Activated T-helper 9 cell treated with anti-CD3 and anti-CD28 coated beads, Interleukin-2, amount 50 U/mL, for 16 hours (primary cell): ENCODE measurements around the gene CYP2D6.
"Not testable (repeated sequence)": the region's sequence is repeated elsewhere in the genome, so short reads cannot be mapped to it uniquely, and the experiment has no call there.

Source experiments
- DNase-seq: peaks from one replicate; pipeline ENCODE4 v3.0.0-alpha.2; 2020; ENCODE audit warnings: low read depth

CYP2D6 gene

DNA sequence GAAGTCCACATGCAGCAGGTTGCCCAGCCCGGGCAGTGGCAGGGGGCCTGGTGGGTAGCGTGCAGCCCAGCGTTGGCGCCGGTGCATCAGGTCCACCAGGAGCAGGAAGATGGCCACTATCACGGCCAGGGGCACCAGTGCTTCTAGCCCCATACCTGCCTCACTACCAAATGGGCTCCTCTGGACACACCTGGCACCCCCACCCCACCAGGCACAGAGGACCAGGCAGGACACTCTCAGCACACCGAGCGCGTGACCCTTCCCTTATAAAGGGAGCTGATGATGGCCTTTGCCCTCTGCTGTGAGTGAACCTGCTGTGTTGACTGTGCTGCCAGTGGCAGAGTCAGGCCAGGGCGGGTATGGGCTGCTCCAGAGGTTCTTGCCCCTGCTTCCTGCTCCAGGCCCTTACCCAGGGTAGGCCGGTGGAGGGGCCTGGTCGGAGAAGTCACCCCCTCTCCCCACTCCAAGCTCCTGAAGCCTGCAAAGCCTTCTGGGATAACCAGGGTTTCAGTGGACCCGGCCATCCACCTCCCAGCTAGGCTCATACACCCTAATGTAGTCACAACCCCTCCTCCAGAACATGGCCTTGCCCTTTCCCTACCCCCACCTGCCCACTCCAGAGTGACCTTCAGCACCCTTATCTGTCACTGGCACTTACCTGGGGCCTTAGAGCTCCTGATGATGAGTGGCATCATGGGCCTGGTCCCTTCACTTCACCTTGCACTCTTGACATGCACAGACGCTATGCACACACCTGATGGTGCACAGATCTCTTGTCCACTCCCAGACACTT, at the start of gene CYP2D6:
Gene CYP2D6 (minus strand): TSS at position 172 of the 793 bp plus-strand sequence. CDS start 19 bp downstream, at position 153.
- DNase-seq: not testable (repeated sequence)

DNA sequence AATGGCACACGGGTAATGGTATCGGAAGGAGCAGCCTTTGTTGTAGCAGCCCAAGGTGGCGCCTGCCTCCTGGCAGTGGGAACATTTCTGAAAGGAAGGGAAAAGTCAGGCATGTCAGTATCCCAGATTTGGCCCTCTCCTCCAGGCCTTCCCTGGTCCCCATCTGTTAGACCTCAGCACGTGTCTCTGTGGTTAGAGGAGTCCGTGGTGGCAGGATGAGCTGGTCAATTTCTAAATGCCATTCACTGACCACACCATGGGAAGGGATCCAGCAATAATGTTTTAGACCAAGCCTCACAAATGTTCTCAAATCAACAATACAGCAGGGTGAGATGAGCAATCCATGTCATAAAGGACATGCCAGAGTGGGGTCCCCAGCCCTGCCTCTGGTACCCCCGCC, 49.0 kb upstream of the CYP2D6 start:
- no peak for DNase-seq

DNA sequence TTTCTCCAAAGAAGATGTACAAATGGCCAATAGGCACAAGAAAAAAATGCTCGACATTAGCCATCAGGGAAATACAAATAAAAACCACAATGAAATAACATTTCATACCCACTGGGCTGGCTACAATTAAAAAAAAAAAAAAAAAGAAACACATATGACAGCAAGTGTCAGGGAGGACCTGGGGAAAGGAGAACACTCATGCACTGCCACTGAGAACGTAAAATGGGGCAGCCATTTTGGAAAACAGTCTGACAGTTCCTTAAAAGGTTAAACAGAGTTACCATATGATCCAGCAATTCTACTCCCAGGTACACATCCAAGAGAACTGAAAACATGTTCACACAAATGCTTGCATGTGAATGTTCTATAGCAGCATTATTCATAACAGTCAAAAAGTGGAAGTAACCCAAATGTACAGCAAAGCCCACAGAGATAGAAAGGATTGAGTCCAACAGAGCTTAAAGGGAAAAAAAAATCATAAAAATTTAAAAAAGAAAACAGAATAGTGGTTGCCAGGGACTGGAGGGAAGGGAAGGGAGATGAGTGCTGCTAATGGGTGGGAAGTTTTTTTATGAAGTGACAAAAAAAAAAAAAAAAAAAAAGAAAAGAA, 48.4 kb upstream of the CYP2D6 start:
- no peak for DNase-seq

DNA sequence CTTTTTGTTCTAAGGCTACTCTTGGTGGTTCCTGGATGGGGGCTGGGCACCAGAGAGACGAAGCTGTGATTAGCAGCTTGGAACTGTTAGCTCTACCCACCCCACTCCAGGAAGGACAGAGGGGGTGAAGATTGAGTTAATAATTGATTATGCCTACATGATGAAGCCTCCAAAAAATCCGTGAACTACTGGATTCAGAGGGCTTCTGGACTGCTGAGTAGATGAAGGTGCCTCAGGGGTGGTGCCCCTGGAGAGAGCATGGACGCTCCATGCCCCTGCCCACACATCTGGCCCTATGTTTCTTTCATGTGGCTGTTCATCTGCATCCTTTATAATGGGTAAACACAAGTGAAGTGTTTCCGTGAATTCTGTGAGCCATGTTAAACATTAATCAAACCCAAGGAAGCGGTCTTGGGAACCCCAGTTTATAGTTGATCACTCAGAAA, 47.3 kb upstream of the CYP2D6 start:
- no peak for DNase-seq

DNA sequence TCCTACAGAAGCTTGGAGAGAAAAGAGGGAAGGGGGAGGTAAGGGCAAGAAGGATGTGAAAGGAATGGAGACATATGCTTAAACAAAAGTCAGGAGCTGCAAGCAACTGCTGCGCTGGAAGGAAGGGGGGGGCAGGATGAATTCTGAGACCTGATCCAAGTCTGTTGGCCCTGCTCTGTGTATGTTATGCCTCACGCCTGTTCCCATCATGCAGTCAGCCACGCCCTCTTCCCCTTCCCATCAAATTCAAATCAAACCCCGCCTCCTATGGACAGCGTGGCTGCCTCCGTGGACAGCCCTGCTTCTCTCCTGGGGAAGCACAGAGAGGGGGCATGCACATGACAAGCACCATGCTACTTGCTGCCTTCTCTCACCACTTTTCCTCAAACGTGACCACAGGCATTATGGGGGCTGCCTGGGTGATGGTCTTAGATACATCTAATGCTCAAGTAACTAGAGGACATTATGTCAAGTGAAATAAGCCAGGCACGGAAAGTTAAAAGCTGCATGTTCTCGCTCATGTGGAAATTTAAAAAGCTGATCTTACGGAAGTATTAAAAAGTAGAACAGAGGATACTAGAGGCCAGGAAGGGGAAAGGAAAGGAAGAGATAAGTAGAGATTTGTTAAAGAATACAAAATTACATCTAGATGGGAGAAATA, 45.8 kb upstream of the CYP2D6 start:
- no peak for DNase-seq

DNA sequence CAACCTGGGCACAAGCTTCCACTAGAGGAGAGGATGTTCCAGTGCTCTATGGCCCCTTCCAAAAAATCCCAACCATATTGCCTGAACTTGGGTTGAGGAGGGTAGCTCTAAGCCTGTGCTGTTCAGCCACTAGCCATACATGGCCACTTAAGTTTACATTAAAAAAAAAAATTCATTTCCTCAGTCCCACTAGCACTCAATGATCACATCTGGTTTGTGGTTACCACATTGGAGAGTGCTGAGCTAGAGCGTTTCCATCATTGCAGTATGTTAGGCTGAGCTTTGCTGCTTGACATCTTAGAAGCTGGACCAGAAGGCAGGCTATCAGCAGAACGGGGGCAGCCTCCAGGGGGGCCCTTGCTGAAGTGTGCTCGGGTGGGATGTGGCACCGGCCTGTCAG, 43.5 kb upstream of the CYP2D6 start:
- DNase-seq: no peak

DNA sequence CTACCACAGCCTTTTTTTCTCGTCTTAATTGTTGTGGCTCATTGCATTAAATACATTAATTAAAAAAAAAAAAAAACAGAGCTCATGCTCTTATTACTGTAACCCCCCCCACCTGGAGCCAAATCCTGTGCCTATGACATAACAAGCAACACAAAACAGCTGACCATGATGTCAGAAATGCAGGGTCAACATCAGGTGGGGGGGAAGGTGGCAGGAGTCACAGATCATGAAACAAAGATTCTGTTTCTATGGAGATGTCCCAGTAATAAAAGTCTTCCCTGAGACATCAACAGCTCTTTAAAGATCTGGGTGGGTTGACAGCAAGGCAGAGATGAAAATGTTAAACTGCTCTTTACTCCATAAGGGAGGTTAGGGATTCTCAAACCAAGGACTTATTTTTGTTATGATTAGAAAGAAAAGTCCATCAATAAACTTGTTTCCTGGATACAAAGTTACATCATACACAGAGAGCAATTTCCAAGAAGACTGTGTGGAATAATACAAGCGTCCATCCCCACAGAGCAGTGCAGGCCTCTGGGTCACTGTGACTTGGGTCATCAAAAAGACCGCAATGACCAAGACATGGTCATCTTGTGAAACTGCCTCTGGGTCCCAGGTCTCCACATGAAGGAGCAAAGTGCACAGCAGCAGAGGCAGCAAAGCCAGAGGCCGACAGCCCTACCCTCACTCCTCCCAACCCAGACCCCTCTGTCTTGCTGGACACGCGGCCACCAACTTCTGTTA, 42.7 kb upstream of the CYP2D6 start:
- no peak for DNase-seq

DNA sequence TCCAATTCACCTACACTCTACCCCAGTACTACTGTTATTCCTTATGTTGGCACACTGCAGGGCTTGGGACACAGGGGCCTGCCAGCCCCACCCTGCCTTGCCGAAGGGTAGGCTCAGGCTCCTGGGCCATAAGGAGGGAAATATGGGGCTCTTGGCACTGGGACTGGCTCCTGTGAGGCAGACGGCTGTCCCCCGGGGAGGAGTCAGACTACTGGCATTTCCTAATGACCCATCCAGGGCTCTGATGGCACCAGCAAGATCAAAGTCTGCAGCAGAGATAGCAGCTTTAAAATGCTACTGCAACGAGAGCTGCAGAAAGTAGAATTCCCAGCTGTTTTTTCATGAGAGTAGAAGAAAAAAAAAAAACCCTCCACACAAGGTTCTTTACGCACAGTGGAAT, 42.2 kb upstream of the CYP2D6 start:
- no peak for DNase-seq

DNA sequence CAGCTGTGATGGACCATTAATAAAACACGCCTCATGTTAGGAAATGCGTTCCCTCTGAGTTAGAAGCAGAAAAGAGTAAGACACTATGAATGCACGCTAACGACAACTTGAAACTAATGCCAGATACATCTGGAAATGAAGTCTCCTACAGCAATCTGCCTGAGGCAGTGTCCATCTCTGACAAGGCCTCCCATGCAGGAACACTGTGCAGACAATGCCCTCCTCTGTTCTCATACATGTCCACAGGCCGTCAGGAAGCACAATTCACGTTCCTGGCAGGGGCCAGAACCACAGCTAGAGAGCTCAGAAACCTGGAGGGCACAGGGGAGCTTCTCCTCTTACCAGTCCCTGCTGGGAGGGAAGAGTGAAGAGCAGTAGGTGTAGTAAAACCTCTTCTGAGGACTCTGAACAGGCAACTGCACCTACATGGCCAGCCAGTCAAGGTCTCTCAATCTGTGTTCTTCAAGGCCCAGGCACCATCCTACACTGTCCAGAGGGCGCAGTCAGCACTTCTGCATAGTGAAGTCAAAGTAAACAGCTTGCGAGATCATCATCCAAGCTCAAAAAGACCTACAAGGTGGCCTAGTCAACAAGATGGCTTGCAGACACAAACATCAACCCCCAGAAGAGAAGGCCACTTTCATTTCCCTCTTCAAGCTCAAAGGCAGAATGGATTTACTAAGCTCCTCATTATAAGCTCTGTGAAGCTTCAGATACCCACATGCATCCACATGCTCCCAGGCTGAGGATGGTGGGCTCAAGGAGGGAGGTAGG, 41.5 kb upstream of the CYP2D6 start:
- no peak for DNase-seq

DNA sequence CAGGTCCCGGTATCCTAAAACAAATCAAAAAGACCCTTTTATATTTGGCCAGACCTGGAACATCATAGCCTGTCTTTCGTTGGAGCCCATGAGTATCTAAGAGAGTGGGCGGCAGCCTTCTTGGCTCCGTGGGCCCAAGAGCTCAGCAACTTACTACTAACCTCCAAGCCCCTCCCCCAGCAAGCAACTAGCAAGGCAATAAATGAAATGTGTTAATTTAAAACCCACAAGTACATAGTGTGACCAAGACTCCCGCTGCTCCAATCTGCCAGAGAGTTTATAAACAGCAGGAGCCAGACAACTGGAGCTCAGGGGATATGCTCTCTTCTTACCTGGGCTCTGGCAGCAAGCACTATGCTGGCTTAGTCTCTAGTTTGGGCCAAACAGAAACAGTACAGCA, 40.8 kb upstream of the CYP2D6 start:
- no peak for DNase-seq

DNA sequence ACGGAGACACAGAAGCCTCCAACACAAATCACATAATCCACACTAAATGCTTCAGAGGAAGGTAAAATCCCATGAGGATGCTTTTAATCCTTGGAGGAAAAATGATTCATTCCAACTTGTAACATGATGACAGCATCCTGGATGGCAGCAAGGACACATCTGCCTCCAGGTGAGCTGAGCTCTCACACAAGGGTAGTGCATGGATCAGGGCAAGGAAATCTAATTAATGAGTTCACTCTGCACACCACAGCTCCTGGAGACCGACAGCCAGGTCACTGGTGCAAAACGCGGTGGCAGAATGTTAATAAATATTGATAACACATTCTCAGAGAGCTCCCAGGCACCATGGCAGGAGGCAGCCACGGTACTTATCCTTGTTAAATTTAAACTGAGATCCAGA, 40.3 kb upstream of the CYP2D6 start:
- no peak for DNase-seq

DNA sequence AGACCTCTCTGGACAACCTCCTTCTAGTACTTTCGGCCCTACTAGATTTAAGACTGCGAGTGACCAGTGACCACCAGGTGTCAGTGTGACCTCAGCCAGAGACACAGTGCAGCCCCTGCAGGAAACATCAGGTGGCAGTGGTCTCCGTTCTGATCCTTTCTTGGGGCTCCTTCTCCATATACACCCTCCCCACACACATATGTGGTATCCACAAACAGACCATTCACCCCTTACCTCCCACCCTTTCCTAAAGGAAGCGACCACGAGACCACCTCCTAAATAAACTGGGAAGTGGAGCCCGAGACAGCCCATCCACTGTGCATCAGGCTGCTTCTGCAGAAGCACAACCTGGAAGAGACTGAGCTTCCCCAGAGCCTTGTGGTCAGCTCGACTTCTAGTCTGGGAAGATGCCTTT, 38.5 kb upstream of the CYP2D6 start:
- peak; percentile 59 for DNase-seq

DNA sequence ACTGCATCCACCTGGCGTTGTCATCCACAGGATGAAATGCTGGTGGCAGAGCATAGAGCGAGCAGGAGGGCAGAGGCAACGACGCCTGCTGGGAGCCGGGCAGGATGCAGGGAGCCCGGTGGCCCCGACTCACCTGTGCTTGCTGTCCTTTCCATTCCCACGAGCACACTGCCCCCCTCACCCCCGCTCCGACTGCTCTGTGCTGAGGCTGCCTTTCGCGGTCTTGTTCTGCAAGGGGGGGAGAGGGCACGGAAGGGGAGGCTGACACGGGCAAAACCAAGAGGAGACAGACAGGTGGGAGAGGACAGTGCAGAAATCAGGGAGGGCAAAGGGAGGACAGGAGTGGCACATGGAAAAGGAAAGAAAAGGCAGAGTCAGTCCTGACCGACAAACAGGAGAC, 37.9 kb upstream of the CYP2D6 start:
- no peak for DNase-seq

DNA sequence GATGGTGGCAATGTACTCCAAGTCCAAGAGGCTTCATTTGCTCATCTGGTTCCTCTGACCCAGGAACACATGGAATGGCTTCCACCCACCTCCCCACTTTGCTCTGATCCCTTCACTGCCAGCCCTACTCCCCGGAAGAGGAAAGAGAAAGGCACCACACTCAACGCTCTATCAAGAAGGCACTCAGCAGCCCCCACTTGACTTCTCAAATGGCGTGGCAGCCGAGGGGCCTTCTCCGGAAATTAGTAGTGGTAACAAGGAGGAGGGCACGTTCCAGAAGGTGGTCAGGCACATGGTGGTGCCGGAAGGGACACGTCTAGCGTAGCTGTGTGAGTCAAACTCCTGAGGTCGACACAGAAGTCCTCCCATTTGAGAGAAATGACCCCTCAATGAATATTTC, 36.5 kb upstream of the CYP2D6 start:
- no peak for DNase-seq

DNA sequence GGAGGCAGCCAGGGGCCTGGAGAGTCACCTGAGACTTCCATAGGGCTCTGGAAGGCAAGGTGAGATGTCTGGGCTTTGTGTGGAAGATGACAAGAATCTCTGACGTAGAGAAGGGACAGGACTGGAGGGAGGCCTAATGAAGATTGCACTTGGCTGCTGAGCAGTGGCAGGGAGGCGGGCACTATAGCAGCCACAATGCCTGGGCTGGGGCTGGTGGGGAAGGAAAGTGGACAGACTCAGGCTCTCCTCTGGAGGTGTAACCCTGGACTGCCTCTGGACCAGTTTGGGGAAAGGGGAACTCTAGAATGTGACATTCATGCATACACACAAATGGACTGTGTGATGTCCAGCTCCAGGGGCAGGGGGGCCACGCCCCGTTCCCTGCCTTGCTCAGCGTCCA, 34.3 kb upstream of the CYP2D6 start:
- DNase-seq: no peak

DNA sequence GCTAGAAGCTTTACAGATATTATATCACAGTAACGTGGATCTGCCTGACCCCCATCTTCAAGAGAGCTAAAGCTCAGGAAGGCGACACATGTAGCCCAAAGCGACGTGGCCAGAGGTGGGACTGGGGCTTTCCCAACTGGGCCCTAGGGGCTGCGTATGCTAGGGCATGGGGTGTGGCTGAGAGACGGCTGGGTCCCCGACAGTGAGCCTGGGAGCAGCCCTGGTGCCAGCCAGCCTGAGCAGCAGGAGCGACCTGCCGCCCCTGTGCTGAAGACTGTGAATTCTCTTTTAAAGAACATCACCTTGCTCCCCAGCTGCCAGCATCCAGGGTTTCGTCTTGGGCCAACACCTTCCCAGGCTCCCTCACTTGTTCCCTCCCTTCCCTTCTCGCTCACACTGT, 32.9 kb upstream of the CYP2D6 start:
- no peak for DNase-seq

DNA sequence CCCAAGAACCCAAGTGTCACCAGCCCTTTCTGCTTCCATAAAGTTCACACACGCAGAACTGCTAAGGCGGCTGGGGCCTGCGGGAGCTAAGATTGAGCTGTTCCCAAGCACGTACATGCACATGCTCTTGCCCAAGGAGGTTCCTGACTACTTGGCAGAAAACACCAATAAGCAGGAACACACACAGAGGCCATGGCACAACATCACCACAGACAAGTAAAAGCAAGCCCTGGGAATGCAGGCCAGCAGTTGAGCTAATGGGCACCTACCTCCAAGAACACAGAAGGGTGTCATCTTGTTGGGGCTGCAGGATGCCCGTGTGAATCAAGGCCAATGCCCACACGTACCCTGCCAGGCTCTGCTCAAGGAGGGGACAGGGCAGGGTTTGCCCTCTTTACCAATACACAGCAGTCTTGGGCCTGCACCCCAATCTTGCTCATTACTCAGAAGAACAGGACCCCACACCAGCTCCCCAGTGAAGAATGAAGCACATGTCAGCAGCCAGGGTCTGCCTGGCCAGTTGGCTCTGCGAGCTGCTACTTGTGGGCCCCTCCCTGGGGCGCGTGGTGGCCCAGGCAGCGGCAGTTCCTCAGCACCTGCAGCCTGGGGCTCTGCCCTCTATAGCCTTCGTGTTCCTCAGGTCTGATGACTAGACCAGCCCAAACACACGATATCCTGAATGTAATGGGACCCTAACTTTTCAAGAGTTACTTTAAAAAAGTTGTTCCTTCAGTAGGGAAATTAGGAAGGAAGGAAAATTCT, 32.3 kb upstream of the CYP2D6 start:
- no peak for DNase-seq

DNA sequence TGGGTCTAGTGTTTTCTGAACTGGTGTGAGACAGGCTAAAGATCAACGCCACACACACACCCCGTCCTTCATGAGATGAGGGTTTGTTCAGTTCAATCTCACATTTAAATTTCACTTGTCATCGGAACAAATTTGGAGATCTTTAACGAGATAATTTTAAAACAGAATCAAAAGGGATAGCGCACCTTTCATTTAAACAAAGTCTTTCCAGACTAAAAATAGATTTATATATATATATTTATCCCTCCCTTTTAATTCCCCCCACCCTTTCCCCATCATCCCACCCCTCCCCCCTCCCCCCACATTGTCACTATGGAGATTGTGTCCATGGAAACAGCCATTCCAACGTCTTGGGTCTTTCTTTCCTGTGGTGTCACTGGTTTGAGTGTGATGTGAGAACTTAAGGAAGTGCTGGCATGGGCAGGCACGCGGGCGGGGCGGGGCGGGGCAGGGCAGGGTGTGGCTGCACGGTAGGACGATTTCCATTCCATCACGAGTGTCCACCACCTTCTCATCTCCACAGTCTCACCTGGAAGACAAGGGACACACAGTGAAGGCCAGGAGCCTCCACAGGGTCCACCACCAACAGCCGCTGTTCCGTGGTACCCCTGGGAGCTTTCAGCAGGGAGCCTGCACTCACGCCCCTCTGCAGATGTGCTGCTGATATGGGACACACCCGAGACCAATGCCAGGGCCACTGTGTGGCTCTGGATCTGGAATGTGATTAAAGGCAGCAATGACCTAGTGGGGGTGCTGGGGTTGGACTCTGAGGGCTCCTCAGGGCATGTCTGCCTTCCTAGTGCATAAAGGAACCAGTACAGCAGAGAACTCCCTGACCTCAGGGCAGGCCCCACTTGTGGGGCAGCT, 30.5 kb upstream of the CYP2D6 start:
- DNase-seq: no peak

DNA sequence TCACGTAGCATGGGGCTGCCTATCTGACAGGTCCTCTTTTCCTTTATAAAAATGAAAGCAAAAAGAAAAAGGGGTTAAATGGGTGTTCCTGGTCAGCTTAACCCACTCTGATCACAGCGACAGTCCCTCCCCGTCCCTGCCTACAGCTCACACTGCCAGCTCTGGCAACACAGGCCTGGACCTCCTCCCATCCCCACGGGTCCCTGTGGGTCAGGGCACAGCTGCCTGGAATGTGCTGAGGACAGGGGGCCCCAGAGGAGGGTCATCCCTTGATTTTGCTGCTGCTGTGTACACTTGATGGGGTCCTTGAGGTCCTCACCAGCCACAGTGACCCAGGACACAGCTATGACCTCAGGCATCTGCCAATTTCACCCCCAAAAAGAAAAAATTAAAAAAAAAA, 29.6 kb upstream of the CYP2D6 start:
- DNase-seq: no peak
